HUES48 (cell line): ENCODE data around the gene ASH1L.
"Not testable (repeated sequence)": the region's sequence is repeated elsewhere in the genome, so short reads cannot be mapped to it uniquely, and the experiment has no call there.

ENCODE experiments used
- H3K27ac ChIP-seq: one replicate; pipeline ENCODE4 v1.7.0; 2013; ENCODE audit warnings: low read depth, low read length, inconsistent platforms
- H3K27me3 ChIP-seq: 2 replicates; pipeline ENCODE4 v1.6.1; 2013; ENCODE audit warnings: mild to moderate bottlenecking, low read length; ENCODE audit not compliant: control insufficient read depth, insufficient read depth
- H3K36me3 ChIP-seq: 2 replicates; pipeline ENCODE4 v1.6.1; 2013; ENCODE audit warnings: low read length; ENCODE audit not compliant: control insufficient read depth, insufficient read depth
- H3K4me1 ChIP-seq: 2 replicates; pipeline ENCODE4 v1.6.1; 2013; ENCODE audit warnings: mild to moderate bottlenecking, low read length; ENCODE audit not compliant: control insufficient read depth, insufficient read depth
- H3K4me3 ChIP-seq: 2 replicates; pipeline ENCODE4 v1.5.1; 2013; ENCODE audit warnings: mild to moderate bottlenecking, low read depth, low read length
- H3K9ac ChIP-seq: 2 replicates; pipeline ENCODE4 v1.6.1; 2013; ENCODE audit warnings: mild to moderate bottlenecking, low read depth, low read length, moderate library complexity
- H3K9me3 ChIP-seq: 2 replicates; pipeline ENCODE4 v1.6.1; 2013; ENCODE audit warnings: low read length; ENCODE audit not compliant: control insufficient read depth, insufficient read depth

ASH1L gene

DNA sequence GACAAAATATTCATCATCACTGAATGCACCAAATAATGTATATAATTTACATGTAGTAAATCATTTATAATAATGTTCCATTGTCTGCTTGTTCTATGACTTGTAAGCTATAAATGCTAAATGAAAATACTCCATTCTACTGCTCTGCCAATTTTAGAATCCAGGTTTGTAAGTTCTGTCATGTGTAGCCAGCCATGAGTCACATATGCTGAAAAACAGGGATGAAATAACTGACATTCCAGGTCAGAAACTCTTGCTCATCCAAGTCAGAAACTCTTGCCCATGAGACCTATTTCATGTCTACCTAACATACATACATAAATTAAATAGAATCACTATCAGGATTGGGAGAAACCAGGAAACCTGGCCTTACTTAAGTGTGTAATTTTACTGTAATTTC is 95.6 kb downstream of the ASH1L start:
- H3K4me1 ChIP-seq: no peaks in the 10 kb centered on the region

DNA sequence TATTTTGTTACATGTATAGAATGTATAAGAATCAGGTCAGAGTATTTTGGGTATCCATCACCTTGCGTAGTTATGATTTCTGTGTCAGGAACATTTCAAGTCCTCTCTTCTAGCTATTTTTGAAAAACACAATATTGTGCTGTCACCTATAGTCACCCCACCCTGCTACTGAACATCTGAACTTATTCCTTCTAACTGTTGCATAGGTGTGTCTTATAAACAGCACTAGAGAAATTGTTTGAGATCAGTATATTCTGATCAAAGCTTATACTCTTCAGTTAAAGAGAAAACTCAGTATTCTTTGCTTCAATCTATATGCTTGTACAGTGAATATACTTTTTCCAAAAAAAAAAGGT is 96.0 kb downstream of the ASH1L start:
- peaks cover 9% of the 10 kb centered on the region; the same call in 1 of the 2 replicates for H3K36me3 ChIP-seq

More for the DNA sequence above, 95.6 kb downstream of the ASH1L start:
- Histone ChIP-seq H3K27ac (no peak overlapping the region), H3K9me3 (peaks cover 11% of the 10 kb centered on the region), H3K4me3 (no peak overlapping the region), H3K36me3 (peaks cover 8% of the 10 kb centered on the region; the same call in 1 of the 2 replicates), H3K27me3 (no peaks in the 10 kb centered on the region), H3K9ac (no peak overlapping the region)

DNA sequence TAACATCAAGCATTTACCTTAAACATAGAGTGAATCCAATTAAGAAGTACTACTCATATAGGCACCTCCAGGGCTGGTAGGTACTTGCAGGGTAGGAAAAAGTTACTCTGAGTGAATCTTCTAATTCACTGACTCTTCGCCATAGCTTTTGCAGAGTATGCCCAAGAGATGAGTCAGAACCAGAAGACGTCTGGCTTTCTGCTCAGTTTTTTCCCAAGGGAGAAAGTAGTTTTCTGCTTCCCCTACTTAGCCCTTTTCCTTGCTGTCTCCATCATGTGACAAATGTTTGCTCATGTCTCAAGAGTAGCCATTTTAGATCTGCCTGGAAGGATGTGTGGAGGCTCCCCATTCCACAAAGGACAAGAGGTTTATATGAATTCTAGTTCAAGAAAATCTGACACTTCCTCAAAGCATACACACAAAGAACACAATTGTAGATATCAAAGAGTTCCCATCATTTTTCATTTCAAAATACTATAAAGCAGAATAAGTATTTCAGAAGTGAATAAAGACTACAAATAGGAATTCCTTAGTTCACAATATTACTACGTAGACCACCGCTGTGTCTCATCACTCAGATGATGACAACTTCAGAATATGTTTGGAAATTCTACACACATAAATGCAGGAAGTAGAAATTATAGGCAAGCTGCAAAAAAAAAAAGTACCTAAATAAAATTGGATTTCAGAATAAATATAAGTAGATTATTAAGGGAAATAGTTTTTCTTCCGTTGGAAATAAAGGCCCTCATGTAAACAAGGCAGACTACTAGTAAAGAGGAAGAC is 98.5 kb downstream of the ASH1L start:
- no peaks in the 10 kb centered on the region for H3K9me3 ChIP-seq
- no peak overlapping the region for H3K9ac ChIP-seq
- peaks cover 13% of the 10 kb centered on the region; the same call in 1 of the 2 replicates for H3K36me3 ChIP-seq
- H3K27me3 ChIP-seq: no peaks in the 10 kb centered on the region
- no peaks in the 10 kb centered on the region for H3K4me1 ChIP-seq
- no peak overlapping the region for H3K4me3 ChIP-seq
- no peak overlapping the region for H3K27ac ChIP-seq

More for the DNA sequence above, 96.0 kb downstream of the ASH1L start:
- Histone ChIP-seq H3K4me1 (no peaks in the 10 kb centered on the region), H3K27ac (no peak overlapping the region), H3K4me3 (no peak overlapping the region), H3K27me3 (no peaks in the 10 kb centered on the region), H3K9me3 (peaks cover 7% of the 10 kb centered on the region), H3K9ac (no peak overlapping the region)

- Histone ChIP-seq H3K27ac (no peak overlapping the region), H3K9ac (no peak overlapping the region), H3K4me1 (no peaks in the 10 kb centered on the region), H3K4me3 (no peak overlapping the region), H3K9me3 (no peaks in the 10 kb centered on the region), H3K27me3 (no peaks in the 10 kb centered on the region), H3K36me3 (peaks cover 26% of the 10 kb centered on the region)
These were observed 104.5 kb downstream of the ASH1L start for GRCh38 chr1:155458111-155458510.

DNA sequence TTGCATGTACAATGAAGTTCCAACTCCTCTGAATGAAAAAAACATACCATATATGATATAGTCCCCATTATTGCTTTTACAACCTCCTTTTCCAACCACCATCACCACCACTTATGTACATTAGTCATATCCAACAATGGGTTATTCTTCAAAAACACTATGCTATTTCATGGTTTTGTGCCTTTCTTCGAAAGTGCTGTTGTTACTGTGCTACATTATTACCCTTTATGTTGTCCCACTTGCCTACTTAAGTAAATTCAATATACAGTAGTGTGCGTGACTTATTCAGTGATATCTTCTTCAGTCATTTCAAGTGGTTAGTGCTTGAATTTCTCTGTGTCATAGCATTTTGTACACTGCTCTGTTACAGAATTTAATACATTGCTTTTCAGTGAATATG is 105.3 kb downstream of the ASH1L start:
- Histone ChIP-seq H3K27me3 (no peaks in the 10 kb centered on the region), H3K27ac (no peak overlapping the region), H3K4me3 (no peak overlapping the region), H3K9me3 (no peaks in the 10 kb centered on the region), H3K36me3 (peaks cover 29% of the 10 kb centered on the region), H3K9ac (no peak overlapping the region), H3K4me1 (no peaks in the 10 kb centered on the region)

GRCh38 chr1:155455588-155456195 is 106.9 kb downstream of the ASH1L start:
- Histone ChIP-seq H3K9ac (no peak overlapping the region), H3K36me3 (peaks cover 25% of the 10 kb centered on the region), H3K27ac (no peak overlapping the region), H3K27me3 (no peaks in the 10 kb centered on the region), H3K9me3 (no peaks in the 10 kb centered on the region), H3K4me3 (no peak overlapping the region), H3K4me1 (no peaks in the 10 kb centered on the region)

DNA sequence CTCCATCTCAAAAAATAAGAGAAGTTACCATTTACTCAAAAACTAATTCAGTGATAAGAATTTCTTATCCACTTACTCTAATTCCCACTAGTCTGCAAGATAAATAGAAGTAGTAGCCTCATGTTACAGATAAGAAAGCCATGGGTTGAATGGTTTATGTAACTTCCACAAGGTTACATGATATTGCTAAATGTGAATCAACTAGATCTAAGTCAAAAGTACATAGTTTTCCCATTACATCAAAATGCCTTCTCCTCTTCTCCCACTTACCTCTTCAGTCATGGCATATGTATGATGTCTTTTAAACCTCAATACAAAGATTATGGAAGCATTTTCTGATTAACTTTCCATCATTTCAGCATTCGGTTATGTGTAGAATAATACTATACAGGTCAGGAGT is 108.5 kb downstream of the ASH1L start:
- H3K27ac ChIP-seq: no peak overlapping the region
- H3K36me3 ChIP-seq: peaks cover 25% of the 10 kb centered on the region
- no peaks in the 10 kb centered on the region for H3K9me3 ChIP-seq
- no peak overlapping the region for H3K9ac ChIP-seq
- no peaks in the 10 kb centered on the region for H3K4me1 ChIP-seq
- H3K4me3 ChIP-seq: no peak overlapping the region
- H3K27me3 ChIP-seq: no peaks in the 10 kb centered on the region

GRCh38 chr1:155453141-155453540 is 109.5 kb downstream of the ASH1L start:
- Histone ChIP-seq H3K27me3 (no peaks in the 10 kb centered on the region), H3K4me3 (no peak overlapping the region), H3K4me1 (no peaks in the 10 kb centered on the region), H3K9me3 (no peaks in the 10 kb centered on the region), H3K27ac (no peak overlapping the region), H3K36me3 (peaks cover 25% of the 10 kb centered on the region), H3K9ac (no peak overlapping the region)

DNA sequence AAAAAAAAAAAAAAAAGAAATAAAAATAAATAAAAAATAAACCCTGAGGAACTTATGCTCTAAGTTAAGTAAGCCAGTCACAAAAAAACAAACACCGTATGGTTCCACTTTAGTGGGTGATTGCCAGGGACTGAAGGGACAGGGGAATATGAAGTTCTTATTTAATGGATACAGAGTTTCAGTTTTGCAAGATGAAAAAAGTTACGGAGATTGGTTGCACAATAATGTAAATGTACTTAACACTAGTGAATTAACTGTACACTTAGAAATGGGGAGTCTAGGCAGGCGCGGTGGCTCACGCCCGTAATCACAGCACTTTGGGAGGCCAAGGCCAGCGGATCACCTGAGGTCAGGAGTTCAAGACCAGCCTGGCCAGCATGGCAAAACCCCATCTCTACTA is 111.4 kb downstream of the ASH1L start:
- Histone ChIP-seq H3K4me3 (no peak overlapping the region), H3K9me3 (no peaks in the 10 kb centered on the region), H3K9ac (no peak overlapping the region), H3K27ac (no peak overlapping the region), H3K27me3 (no peaks in the 10 kb centered on the region), H3K4me1 (no peaks in the 10 kb centered on the region), H3K36me3 (peaks cover 16% of the 10 kb centered on the region)

DNA sequence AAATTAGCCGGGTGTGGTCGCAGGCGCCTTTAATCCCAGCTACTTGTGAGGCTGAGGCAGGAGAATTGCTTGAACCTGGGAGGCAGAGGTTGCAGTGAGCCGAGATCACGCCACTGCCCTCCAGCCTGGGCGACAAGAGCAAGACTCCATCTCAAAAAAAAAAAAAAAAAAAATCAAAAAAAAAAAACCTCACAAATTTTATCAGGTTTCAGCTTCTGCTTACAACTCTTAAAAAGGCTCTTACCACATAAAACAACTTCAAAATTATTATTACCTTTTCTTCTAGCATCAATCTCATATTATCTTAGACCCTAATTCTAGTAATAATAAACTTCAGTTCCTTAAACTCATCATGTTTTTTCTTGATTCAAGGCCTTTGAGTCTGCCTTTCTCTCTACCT is 120.2 kb downstream of the ASH1L start:
- not testable (repeated sequence) for H3K9me3 ChIP-seq, H3K9ac ChIP-seq, H3K27me3 ChIP-seq, H3K27ac ChIP-seq, H3K4me1 ChIP-seq, H3K4me3 ChIP-seq
- H3K36me3 ChIP-seq: peaks cover 18% of the 10 kb centered on the region

DNA sequence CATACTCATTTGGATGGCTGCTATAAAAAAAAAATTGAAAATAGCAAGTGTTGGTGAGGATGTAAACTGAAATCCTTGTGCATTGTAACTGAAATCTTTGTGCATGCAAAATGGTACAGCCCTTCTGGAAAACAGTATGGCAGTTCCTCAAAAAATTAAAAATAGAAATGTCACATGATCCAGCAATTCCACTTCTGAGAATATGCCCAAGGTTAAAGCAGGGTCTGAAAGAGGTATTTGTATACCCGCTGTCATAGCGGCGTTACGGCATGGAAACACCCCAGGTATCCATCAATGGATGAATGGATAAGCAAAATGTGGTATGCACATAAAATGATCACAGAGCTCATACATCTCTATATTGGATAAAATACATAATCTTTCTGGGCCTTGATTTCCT is 125.2 kb downstream of the ASH1L start:
- H3K4me1 ChIP-seq: no peaks in the 10 kb centered on the region; the same call in 1 of the 2 replicates
- no peak overlapping the region for H3K27ac ChIP-seq
- H3K36me3 ChIP-seq: peaks cover 33% of the 10 kb centered on the region
- H3K9me3 ChIP-seq: no peaks in the 10 kb centered on the region
- H3K4me3 ChIP-seq: no peak overlapping the region
- no peak overlapping the region for H3K9ac ChIP-seq
- H3K27me3 ChIP-seq: no peaks in the 10 kb centered on the region
